LNCAP (cell line): ENCODE measurements around the gene GRIK2.

Source experiments
- TF ChIP-seq, protein P1 (sequence below): fragments of 450-650 bp; IDR thresholded peaks from 2 replicates; pipeline ENCODE4 v1.5.1; 2017; ENCODE audit warnings: mild to moderate bottlenecking

GRIK2 gene

GRCh38 chr6:102038964-102039363 is 645.5 kb downstream of the GRIK2 start:
- TF ChIP-seq, protein P1, sequence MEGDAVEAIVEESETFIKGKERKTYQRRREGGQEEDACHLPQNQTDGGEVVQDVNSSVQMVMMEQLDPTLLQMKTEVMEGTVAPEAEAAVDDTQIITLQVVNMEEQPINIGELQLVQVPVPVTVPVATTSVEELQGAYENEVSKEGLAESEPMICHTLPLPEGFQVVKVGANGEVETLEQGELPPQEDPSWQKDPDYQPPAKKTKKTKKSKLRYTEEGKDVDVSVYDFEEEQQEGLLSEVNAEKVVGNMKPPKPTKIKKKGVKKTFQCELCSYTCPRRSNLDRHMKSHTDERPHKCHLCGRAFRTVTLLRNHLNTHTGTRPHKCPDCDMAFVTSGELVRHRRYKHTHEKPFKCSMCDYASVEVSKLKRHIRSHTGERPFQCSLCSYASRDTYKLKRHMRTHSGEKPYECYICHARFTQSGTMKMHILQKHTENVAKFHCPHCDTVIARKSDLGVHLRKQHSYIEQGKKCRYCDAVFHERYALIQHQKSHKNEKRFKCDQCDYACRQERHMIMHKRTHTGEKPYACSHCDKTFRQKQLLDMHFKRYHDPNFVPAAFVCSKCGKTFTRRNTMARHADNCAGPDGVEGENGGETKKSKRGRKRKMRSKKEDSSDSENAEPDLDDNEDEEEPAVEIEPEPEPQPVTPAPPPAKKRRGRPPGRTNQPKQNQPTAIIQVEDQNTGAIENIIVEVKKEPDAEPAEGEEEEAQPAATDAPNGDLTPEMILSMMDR = no peak

GRCh38 chr6:102039441-102039840 is 645.9 kb downstream of the GRIK2 start:
- TF ChIP-seq, protein P1 = no peak

- TF ChIP-seq, protein P1 = no peak
Measured at GRCh38 chr6:102051001-102051400, 657.5 kb downstream of the GRIK2 start.

- TF ChIP-seq, protein P1 = no peak
Measured at GRCh38 chr6:102051720-102052119, 658.2 kb downstream of the GRIK2 start.

GRCh38 chr6:102064142-102064541 is 670.6 kb downstream of the GRIK2 start:
- TF ChIP-seq, protein P1 = no peak

GRCh38 chr6:102066301-102066700 is 672.8 kb downstream of the GRIK2 start:
- TF ChIP-seq, protein P1 = no peak

DNA sequence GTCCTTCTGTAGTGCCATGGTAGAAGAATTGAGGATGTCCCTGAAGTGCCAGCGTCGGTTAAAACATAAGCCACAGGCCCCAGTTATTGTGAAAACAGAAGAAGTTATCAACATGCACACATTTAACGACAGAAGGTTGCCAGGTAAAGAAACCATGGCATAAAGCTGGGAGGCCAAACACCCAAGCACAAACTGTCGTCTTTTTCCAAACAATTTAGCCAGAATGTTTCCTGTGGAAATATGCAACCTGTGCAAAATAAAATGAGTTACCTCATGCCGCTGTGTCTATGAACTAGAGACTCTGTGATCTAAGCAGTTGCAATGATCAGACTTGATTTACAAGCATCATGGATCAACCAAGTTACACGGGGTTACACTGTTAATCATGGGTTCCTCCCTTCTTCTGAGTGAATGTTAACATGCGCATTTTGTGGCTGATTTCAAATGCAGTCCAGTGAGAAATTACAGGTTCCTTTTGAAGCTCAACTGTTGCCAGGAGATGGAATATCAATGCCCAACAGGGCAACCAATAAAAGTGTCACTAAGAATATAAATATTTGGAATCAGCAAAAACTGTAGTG is 674.9 kb downstream of the GRIK2 start:
- TF ChIP-seq, protein P1 = no peak

DNA sequence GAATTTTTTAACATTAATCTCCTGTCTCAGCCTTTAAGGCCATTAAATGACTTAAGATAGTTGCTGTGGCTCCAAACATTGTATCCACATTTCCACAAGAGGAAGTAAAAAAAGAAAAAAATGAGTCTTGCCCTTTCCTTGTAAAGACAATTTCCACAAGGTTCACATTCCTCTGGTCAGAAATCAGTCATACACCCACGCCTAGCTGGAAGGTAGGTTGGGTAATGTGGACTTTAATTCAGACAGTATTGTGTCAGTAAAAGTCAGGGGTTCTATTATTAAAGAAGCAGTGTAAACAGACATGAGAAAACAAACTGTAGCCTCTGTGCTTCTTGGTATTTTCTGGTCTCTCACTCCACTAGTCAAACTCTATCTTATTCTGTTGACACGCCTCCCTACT is 682.0 kb downstream of the GRIK2 start:
- TF ChIP-seq, protein P1 = no peak
